Measurements from ENCODE around the gene CIB2. TPM values are rescaled to one million over a fixed set of nuclear protein-coding genes. Genes with fewer than 3 reads are reported as not detected.

CIB2 gene
- polyA plus RNA-seq, 1 donor (not counting 4 experiments of a cell fraction or from before 2014, with no cell fraction given) = 4.1 TPM

DNA sequence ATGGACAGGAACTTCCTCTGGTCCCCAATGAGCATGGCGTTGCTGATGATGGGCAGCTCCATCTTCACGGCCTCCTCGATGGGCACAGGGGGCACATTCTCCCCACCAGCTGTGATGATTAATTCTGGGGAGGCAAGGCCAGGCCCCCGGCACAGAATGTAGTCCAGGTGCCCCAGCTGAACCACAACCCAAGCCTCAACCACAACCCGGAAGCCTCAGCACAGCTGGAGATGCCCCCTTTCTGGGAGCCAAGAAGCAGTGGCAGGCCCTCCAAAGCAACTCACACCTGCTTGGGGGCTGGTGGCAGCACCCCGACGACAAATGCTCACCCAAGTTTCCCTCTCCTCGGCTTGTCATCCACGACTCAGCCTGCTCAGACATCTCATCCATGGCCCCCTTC lies 43.2 kb upstream of the CIB2 start:
- Histone ChIP-seq H4K20me1 (ENCODE audit: control insufficient read depth, extremely low read depth, insufficient read depth, low read length) (no peaks in the 10 kb centered on the region), H3K9ac (ENCODE audit: control insufficient read depth, extremely low read depth, insufficient read depth, low read length) (no peak overlapping the region), H3K4me3 (ENCODE audit: control insufficient read depth in 2 of 3, extremely low read depth in 1 of 3, insufficient read depth in 2 of 3, low read depth in 1 of 3, low read length in 3 of 3) (no peak overlapping the region), H3K36me3 (ENCODE audit: control insufficient read depth in 2 of 2, extremely low read depth in 1 of 2, insufficient read depth in 2 of 2, low read length in 2 of 2) (peaks cover 6 to 9% of the 10 kb centered on the region in 2 experiments), H3K9me3 (ENCODE audit: control insufficient read depth, low read depth, low read length) (no peaks in the 10 kb centered on the region), H3K79me2 (ENCODE audit: control insufficient read depth, insufficient read depth, low read length) (no peaks in the 10 kb centered on the region), H3K4me2 (ENCODE audit: control insufficient read depth, extremely low read depth, insufficient read depth, low read depth, low read length) (no peak overlapping the region), H3K9me1 (ENCODE audit: control insufficient read depth, extremely low read depth, insufficient read depth, low read length) (no peaks in the 10 kb centered on the region), H2AFZ (ENCODE audit: control insufficient read depth, low read length) (no peak overlapping the region), H3K4me1 (ENCODE audit: control insufficient read depth, extremely low read depth, insufficient read depth, low read length) (no peaks in the 10 kb centered on the region), H3K27me3 (ENCODE audit: control insufficient read depth, extremely low read depth, insufficient read depth, low read length) (no peaks in the 10 kb centered on the region), H3K27ac (ENCODE audit: control insufficient read depth, insufficient read depth, low read length) (no peak overlapping the region)
- dilution Hi-C loops (cut with MboI; ENCODE audit: extremely low pct_ligation_motif_present, low sequenced_read_pairs) = no loop called here
- no peak for DNase-seq (ENCODE audit: low read depth, low spot score)
- no peak for TF ChIP-seq EZH2 (IDR thresholded peaks at IDR 0.05; ENCODE audit: low read length)
- TF ChIP-seq, protein P1, sequence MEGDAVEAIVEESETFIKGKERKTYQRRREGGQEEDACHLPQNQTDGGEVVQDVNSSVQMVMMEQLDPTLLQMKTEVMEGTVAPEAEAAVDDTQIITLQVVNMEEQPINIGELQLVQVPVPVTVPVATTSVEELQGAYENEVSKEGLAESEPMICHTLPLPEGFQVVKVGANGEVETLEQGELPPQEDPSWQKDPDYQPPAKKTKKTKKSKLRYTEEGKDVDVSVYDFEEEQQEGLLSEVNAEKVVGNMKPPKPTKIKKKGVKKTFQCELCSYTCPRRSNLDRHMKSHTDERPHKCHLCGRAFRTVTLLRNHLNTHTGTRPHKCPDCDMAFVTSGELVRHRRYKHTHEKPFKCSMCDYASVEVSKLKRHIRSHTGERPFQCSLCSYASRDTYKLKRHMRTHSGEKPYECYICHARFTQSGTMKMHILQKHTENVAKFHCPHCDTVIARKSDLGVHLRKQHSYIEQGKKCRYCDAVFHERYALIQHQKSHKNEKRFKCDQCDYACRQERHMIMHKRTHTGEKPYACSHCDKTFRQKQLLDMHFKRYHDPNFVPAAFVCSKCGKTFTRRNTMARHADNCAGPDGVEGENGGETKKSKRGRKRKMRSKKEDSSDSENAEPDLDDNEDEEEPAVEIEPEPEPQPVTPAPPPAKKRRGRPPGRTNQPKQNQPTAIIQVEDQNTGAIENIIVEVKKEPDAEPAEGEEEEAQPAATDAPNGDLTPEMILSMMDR (optimal IDR thresholded peaks at IDR 0.05 in 1 of 3, IDR thresholded peaks at IDR 0.05 in 1 of 3, conservative IDR thresholded peaks at IDR 0.05 in 1 of 3; ENCODE audit: extremely low read depth in 1 of 3, insufficient read depth in 2 of 3, low read length in 3 of 3) = no peak
- no peak for FAIRE-seq

DNA sequence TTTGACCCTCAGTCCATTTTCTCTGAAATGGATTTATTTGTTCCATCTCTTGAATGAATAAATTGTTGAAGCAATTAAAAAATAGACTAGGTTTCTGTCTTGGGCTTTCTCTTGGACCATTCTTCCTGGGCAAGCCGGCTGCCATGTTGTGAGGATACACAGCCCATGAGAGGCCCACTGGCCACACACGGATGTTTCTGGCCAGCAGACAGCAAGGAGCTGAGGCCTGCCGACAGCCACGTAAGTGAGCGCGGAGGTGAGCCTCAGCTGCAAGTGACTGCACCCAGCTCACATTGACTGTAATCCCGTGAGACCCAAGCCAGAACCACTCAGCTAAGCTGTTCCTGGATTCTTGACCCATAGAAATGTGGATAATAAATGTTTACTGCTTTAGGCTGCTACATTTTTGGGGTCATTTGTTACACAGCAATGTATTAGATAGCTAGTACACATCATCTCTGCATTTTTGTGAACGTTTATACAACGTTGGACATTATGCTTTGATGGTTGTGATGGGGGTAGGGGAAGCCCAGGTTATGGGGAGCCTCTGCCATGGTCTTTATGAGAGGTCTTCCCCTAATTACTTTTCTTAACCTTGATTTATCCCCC lies 40.7 kb upstream of the CIB2 start:
- no peak overlapping the region for H3K9ac ChIP-seq (ENCODE audit: control insufficient read depth, extremely low read depth, insufficient read depth, low read length)
- dilution Hi-C loops (cut with MboI; ENCODE audit: extremely low pct_ligation_motif_present, low sequenced_read_pairs) = no loop called here
- H3K27me3 ChIP-seq (ENCODE audit: control insufficient read depth, extremely low read depth, insufficient read depth, low read length) = no peaks in the 10 kb centered on the region
- FAIRE-seq (no peak), DNase-seq (ENCODE audit: low read depth, low spot score) (no peak)
- H3K4me1 ChIP-seq (ENCODE audit: control insufficient read depth, extremely low read depth, insufficient read depth, low read length) = no peaks in the 10 kb centered on the region
- no peak overlapping the region for H3K27ac ChIP-seq (ENCODE audit: control insufficient read depth, insufficient read depth, low read length)
- H3K9me3 ChIP-seq (ENCODE audit: control insufficient read depth, low read depth, low read length) = no peaks in the 10 kb centered on the region
- H3K36me3 ChIP-seq (ENCODE audit: control insufficient read depth in 2 of 2, extremely low read depth in 1 of 2, insufficient read depth in 2 of 2, low read length in 2 of 2) = peaks cover 12 to 13% of the 10 kb centered on the region in 2 experiments
- H4K20me1 ChIP-seq (ENCODE audit: control insufficient read depth, extremely low read depth, insufficient read depth, low read length) = no peaks in the 10 kb centered on the region
- no peak overlapping the region for H3K4me2 ChIP-seq (ENCODE audit: control insufficient read depth, extremely low read depth, insufficient read depth, low read depth, low read length)
- no peak overlapping the region for H2AFZ ChIP-seq (ENCODE audit: control insufficient read depth, low read length)
- H3K79me2 ChIP-seq (ENCODE audit: control insufficient read depth, insufficient read depth, low read length) = no peaks in the 10 kb centered on the region
- TF ChIP-seq, protein P1 (optimal IDR thresholded peaks at IDR 0.05 in 1 of 3, IDR thresholded peaks at IDR 0.05 in 1 of 3, conservative IDR thresholded peaks at IDR 0.05 in 1 of 3; ENCODE audit: extremely low read depth in 1 of 3, insufficient read depth in 2 of 3, low read length in 3 of 3) = no peak
- no peak for TF ChIP-seq EZH2 (IDR thresholded peaks at IDR 0.05; ENCODE audit: low read length)
- H3K9me1 ChIP-seq (ENCODE audit: control insufficient read depth, extremely low read depth, insufficient read depth, low read length) = no peaks in the 10 kb centered on the region
- H3K4me3 ChIP-seq (ENCODE audit: control insufficient read depth in 2 of 3, extremely low read depth in 1 of 3, insufficient read depth in 2 of 3, low read depth in 1 of 3, low read length in 3 of 3) = no peak overlapping the region

Measured in keratinocyte (primary cell).